ENCODE measurements around the gene PAN3.

- no peak for TF ChIP-seq CTCF (IDR thresholded peaks at IDR 0.05)
- TF ChIP-seq POLR2A (IDR thresholded peaks at IDR 0.05), result no peak
Measured at GRCh38 chr13:28185256-28185655, 46.9 kb downstream of the PAN3 start.
